HCT116 (cell line): ENCODE results near the gene PPP2R5D.

Experiments used
- EZH2 ChIP-seq: fragments of 200-600 bp; sonication (generic); IDR thresholded peaks from 2 replicates; pipeline ENCODE4 v1.6.1; 2017; ENCODE audit warnings: antibody characterized with exemption, mixed run types
- POLR2A ChIP-seq: IDR thresholded peaks from 2 replicates; pipeline ENCODE4 v1.7.0; 2011; ENCODE audit warnings: borderline replicate concordance; ENCODE audit not compliant: insufficient read depth, insufficient read length; ENCODE audit errors: extremely low read depth
- POLR2AphosphoS5 ChIP-seq: IDR thresholded peaks from 2 replicates; pipeline ENCODE4 v1.6.1; 2011; ENCODE audit warnings: mild to moderate bottlenecking, low read depth, low read length, moderate library complexity
- RAD21 ChIP-seq: IDR thresholded peaks from 2 replicates; pipeline ENCODE4 v1.6.1; 2012; ENCODE audit warnings: low read depth, mild to moderate bottlenecking
- SP1 ChIP-seq: IDR thresholded peaks from 2 replicates; pipeline ENCODE4 v1.6.1; 2012; ENCODE audit warnings: low read depth
- SRF ChIP-seq: IDR thresholded peaks from 2 replicates; pipeline ENCODE4 v1.6.1; 2012; ENCODE audit warnings: low read depth
- TF ChIP-seq, protein P1 (sequence below): IDR thresholded peaks from 2 replicates; pipeline ENCODE4 v1.6.1; 2012; ENCODE audit warnings: low read depth
- TF ChIP-seq, protein P2 (sequence below), 3 experiments: fragments of 200-600 bp in 1 of 3; sonication (generic) in 1 of 3; IDR thresholded peaks in 2 of 3; conservative IDR thresholded peaks in 1 of 3; 2 replicates each; pipeline ENCODE4 v1.5.1; 2012 to 2017; ENCODE audit warnings: low read depth in 2 of 3, low read length in 2 of 3, antibody characterized with exemption in 1 of 3, borderline replicate concordance in 1 of 3, control low read depth in 1 of 3, mild to moderate bottlenecking in 1 of 3, mixed read lengths in 1 of 3, mixed run types in 1 of 3, moderate library complexity in 1 of 3; ENCODE audit not compliant: insufficient read depth in 1 of 3

DNA sequence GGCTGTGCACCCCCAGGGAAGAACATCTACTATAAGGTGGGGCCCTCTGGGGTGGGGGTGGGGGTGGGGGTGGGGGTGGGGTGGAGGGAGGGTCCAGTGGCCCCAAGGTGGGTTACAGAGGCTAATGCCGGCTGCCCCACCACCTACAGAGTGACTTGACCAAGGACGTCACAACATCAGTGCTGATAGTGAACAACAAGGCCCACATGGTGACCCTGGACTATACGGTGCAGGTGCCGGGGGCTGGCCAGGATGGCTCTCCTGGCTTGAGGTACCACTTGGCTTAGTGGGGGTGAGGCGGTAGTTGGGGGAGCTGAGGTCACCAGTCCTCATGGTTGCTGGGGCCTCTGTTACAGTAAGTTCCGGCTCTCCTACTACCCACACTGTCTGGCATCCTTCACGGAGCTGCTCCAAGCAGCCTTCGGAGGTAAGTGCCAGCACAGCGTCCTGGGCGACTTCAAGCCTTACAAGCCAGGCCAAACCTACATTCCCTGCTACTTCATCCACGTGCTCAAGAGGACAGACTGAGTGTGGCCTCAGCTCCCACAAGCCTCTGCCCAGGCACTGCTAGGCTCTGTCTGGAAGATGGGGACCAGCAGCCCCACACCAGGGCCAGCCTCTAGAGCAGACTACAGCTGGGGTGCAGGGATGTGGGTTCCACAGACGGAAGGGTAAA is 21.1 kb upstream of the PPP2R5D start:
- TF ChIP-seq POLR2A (no peak), EZH2 (no peak), POLR2AphosphoS5 (no peak), SP1 (no peak), SRF (no peak), RAD21 (no peak)
- TF ChIP-seq, protein P1, sequence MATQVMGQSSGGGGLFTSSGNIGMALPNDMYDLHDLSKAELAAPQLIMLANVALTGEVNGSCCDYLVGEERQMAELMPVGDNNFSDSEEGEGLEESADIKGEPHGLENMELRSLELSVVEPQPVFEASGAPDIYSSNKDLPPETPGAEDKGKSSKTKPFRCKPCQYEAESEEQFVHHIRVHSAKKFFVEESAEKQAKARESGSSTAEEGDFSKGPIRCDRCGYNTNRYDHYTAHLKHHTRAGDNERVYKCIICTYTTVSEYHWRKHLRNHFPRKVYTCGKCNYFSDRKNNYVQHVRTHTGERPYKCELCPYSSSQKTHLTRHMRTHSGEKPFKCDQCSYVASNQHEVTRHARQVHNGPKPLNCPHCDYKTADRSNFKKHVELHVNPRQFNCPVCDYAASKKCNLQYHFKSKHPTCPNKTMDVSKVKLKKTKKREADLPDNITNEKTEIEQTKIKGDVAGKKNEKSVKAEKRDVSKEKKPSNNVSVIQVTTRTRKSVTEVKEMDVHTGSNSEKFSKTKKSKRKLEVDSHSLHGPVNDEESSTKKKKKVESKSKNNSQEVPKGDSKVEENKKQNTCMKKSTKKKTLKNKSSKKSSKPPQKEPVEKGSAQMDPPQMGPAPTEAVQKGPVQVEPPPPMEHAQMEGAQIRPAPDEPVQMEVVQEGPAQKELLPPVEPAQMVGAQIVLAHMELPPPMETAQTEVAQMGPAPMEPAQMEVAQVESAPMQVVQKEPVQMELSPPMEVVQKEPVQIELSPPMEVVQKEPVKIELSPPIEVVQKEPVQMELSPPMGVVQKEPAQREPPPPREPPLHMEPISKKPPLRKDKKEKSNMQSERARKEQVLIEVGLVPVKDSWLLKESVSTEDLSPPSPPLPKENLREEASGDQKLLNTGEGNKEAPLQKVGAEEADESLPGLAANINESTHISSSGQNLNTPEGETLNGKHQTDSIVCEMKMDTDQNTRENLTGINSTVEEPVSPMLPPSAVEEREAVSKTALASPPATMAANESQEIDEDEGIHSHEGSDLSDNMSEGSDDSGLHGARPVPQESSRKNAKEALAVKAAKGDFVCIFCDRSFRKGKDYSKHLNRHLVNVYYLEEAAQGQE = no peak
- TF ChIP-seq, protein P2, sequence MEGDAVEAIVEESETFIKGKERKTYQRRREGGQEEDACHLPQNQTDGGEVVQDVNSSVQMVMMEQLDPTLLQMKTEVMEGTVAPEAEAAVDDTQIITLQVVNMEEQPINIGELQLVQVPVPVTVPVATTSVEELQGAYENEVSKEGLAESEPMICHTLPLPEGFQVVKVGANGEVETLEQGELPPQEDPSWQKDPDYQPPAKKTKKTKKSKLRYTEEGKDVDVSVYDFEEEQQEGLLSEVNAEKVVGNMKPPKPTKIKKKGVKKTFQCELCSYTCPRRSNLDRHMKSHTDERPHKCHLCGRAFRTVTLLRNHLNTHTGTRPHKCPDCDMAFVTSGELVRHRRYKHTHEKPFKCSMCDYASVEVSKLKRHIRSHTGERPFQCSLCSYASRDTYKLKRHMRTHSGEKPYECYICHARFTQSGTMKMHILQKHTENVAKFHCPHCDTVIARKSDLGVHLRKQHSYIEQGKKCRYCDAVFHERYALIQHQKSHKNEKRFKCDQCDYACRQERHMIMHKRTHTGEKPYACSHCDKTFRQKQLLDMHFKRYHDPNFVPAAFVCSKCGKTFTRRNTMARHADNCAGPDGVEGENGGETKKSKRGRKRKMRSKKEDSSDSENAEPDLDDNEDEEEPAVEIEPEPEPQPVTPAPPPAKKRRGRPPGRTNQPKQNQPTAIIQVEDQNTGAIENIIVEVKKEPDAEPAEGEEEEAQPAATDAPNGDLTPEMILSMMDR (IDR thresholded peaks at IDR 0.05 in 2 of 3, conservative IDR thresholded peaks at IDR 0.05 in 1 of 3; ENCODE audit: borderline replicate concordance in 1 of 3, insufficient read depth in 1 of 3, low read depth in 2 of 3, low read length in 2 of 3) = no peak
